ENCODE measurements around the gene DNAI2.

The DNAI2 gene

DNA sequence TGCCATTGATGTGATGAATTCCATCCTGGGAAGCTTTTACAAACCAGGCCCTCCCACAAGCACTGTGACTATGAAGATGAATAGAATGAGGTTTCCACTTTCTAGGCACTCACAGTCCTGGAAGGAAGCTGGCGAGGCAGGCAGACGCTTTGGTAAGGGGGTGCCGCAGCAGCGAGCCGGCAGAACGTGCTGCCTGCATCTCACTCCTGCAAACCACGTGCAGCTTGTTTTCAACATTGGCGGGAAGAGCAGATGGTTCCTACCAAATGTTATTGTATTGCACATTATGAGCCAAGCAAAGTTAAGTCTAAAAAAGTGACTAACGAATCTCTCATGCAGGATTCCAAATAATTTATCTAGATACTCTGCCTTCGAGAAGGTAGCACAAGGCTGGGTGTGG, 3.7 kb upstream of the DNAI2 start:
- Histone ChIP-seq H3K9me3 (no peaks in the 10 kb centered on the region), H3K4me3 (no peak overlapping the region), H3K36me3 (no peaks in the 10 kb centered on the region), H3K4me1 (no peaks in the 10 kb centered on the region), H3K27ac (no peak overlapping the region), H3K27me3 (peaks cover 0 to 63% of the 10 kb centered on the region in 2 donors)
- no peak for TF ChIP-seq CTCF (IDR thresholded peaks at IDR 0.05)
- intact Hi-C loops (cut with DNase I; ENCODE audit: low total_unique reads): no loop called here
- no peak for DNase-seq

- intact Hi-C loops (cut with DNase I; ENCODE audit: low total_unique reads): no loop called here
- H3K27ac ChIP-seq: no peak overlapping the region
Measured at GRCh38 chr17:74271281-74271680, 2.8 kb upstream of the DNAI2 start.

GRCh38 chr17:74271901-74272561, 2.0 kb upstream of the DNAI2 start:
- Histone ChIP-seq H3K36me3 (no peaks in the 10 kb centered on the region), H3K4me1 (no peaks in the 10 kb centered on the region), H3K9me3 (no peaks in the 10 kb centered on the region), H3K4me3 (no peak overlapping the region), H3K27ac (no peak overlapping the region), H3K27me3 (peaks cover 0 to 70% of the 10 kb centered on the region in 2 donors)
- DNase-seq: peak in 1 of 2 donors; percentile 26
- no peak for TF ChIP-seq CTCF (IDR thresholded peaks at IDR 0.05)
- intact Hi-C loops (cut with DNase I; ENCODE audit: low total_unique reads): no loop called here

More at GRCh38 chr17:74271281-74271680, 2.8 kb upstream of the DNAI2 start:
- no peaks in the 10 kb centered on the region for H3K4me1 ChIP-seq
- H3K27me3 ChIP-seq: peaks cover 0 to 72% of the 10 kb centered on the region in 2 donors
- no peaks in the 10 kb centered on the region for H3K9me3 ChIP-seq
- no peak for DNase-seq
- no peaks in the 10 kb centered on the region for H3K36me3 ChIP-seq
- no peak overlapping the region for H3K4me3 ChIP-seq
- TF ChIP-seq CTCF (IDR thresholded peaks at IDR 0.05): no peak

- no peak for TF ChIP-seq CTCF (IDR thresholded peaks at IDR 0.05)
- no peak overlapping the region for H3K4me3 ChIP-seq
- H3K27me3 ChIP-seq: peaks cover 0 to 68% of the 10 kb centered on the region in 2 donors
- no peaks in the 10 kb centered on the region for H3K9me3 ChIP-seq
- no peaks in the 10 kb centered on the region for H3K36me3 ChIP-seq
- no peaks in the 10 kb centered on the region for H3K4me1 ChIP-seq
- DNase-seq: no peak
- H3K27ac ChIP-seq: no peak overlapping the region
- intact Hi-C loops (cut with DNase I; ENCODE audit: low total_unique reads): no loop called here
Measured at GRCh38 chr17:74272731-74273201, 1.3 kb upstream of the DNAI2 start.

DNA sequence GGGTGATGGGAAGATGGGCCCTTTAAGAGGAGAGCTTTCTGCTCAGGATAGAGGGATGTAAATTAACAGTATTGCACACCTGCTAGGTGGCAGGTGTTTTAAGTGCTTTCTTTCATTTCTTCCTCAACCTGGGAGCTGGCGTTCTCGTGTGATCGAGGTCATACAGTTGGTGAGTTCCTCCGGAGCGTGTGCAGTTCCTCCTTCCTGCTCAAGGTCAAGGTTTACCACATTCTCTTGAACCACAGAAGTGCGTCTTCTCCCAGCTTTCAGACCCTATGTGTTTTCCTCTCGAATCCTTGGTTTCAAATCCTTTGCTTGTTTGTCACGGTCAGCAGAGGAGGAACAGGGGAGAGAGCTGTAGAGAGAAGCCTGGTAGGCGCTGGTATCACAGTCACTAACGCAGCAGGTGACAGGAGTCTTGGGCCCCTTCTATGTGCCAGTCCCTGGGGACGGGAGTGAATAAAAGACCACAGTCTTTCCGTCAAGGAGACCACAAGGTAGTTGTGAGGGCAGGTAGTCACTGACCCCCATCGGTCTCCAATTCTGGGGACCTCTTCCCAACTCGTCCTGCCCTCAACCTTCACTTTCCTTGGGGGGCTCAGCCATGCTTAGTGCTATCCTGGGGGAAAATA, 791 bp downstream of the DNAI2 start:
- no peak overlapping the region for H3K27ac ChIP-seq
- intact Hi-C loops (cut with DNase I; ENCODE audit: low total_unique reads): no loop called here
- TF ChIP-seq CTCF (IDR thresholded peaks at IDR 0.05): no peak

More for the DNA sequence above, 791 bp downstream of the DNAI2 start:
- no peaks in the 10 kb centered on the region for H3K36me3 ChIP-seq
- no peak for DNase-seq
- no peaks in the 10 kb centered on the region for H3K4me1 ChIP-seq
- peaks cover 0 to 55% of the 10 kb centered on the region in 2 donors for H3K27me3 ChIP-seq
- no peak overlapping the region for H3K4me3 ChIP-seq
- no peaks in the 10 kb centered on the region for H3K9me3 ChIP-seq
